Adipocyte (in vitro differentiated cells): ENCODE measurements around the gene COBL.

Experiments used
- DNase-seq: peaks from one replicate; pipeline ENCODE4 v3.0.0-alpha.2; 2015; ENCODE audit warnings: low read depth
- H3K27me3 ChIP-seq: replicated peaks from 2 replicates; pipeline ENCODE4 v1.7.0; 2013; ENCODE audit warnings: mild to moderate bottlenecking, low read length, moderate library complexity; ENCODE audit not compliant: control insufficient read depth, insufficient read depth
- H3K36me3 ChIP-seq: 2 replicates; pipeline ENCODE4 v1.7.0; 2013; ENCODE audit warnings: low read length, mild to moderate bottlenecking, moderate library complexity; ENCODE audit not compliant: control insufficient read depth, insufficient read depth, severe bottlenecking
- H3K4me1 ChIP-seq: 2 replicates; pipeline ENCODE4 v1.7.0; 2013; ENCODE audit warnings: mild to moderate bottlenecking, low read length, moderate library complexity; ENCODE audit not compliant: control insufficient read depth, insufficient read depth
- H3K4me3 ChIP-seq: 2 replicates; pipeline ENCODE4 v1.7.0; 2013; ENCODE audit warnings: mild to moderate bottlenecking, low read length, moderate library complexity
- H3K9ac ChIP-seq: 2 replicates; pipeline ENCODE4 v1.7.0; 2013; ENCODE audit warnings: mild to moderate bottlenecking, low read length, moderate library complexity
- H3K9me3 ChIP-seq: 2 replicates; pipeline ENCODE4 v1.7.0; 2013; ENCODE audit warnings: mild to moderate bottlenecking, low read length, moderate library complexity; ENCODE audit not compliant: control insufficient read depth

The COBL gene

DNA sequence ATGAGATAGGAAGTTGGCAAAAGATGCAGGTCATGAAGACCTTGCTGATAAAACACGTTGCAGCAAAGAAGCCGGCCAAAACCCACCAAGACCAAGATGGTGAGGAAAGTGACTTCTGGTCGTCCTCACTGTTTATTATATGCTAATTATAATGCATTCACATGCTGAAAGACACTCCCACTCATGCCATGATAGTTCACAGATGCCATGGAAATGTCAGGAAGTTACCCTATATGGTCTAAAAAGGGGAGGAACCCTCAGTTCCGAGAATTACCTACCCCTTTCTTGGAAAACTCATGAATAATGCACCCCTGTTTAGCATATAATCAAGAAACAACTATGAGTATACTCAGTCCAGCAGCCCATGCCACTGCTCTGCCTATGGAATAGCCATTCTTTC is 331.5 kb downstream of the COBL start:
- Histone ChIP-seq H3K27me3 (no peaks in the 10 kb centered on the region), H3K9ac (no peak overlapping the region), H3K4me3 (no peak overlapping the region), H3K4me1 (no peaks in the 10 kb centered on the region), H3K36me3 (no peaks in the 10 kb centered on the region), H3K9me3 (no peaks in the 10 kb centered on the region)
- no peak for DNase-seq

- Histone ChIP-seq H3K9ac (no peak overlapping the region), H3K4me3 (no peak overlapping the region), H3K36me3 (no peaks in the 10 kb centered on the region), H3K9me3 (no peaks in the 10 kb centered on the region), H3K4me1 (no peaks in the 10 kb centered on the region), H3K27me3 (no peaks in the 10 kb centered on the region)
- no peak for DNase-seq
These were observed 332.8 kb downstream of the COBL start for GRCh38 chr7:50983850-50984249.

DNA sequence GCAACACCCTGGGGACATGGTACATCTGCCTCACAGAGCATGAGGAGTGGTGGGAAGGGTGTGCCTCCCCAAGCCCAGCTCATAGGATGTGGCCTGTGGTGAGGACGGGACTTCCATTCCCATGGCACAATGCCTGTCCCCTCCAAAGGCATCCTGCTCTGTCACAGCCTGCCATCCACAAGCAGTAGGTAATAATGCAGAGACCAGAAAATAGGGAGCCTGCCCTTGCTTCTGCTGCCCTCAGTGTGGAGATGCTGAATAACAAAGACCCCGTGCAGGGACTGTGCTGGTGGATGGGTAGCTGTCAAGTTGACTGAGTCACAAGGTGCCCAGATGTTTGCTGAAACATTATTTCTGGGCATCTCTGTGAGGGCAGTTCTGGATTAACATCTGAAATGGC is 334.0 kb downstream of the COBL start:
- Histone ChIP-seq H3K36me3 (no peaks in the 10 kb centered on the region), H3K27me3 (no peaks in the 10 kb centered on the region), H3K9ac (no peak overlapping the region), H3K4me3 (no peak overlapping the region), H3K9me3 (peaks cover 2% of the 10 kb centered on the region), H3K4me1 (no peaks in the 10 kb centered on the region)
- DNase-seq, result no peak

DNA sequence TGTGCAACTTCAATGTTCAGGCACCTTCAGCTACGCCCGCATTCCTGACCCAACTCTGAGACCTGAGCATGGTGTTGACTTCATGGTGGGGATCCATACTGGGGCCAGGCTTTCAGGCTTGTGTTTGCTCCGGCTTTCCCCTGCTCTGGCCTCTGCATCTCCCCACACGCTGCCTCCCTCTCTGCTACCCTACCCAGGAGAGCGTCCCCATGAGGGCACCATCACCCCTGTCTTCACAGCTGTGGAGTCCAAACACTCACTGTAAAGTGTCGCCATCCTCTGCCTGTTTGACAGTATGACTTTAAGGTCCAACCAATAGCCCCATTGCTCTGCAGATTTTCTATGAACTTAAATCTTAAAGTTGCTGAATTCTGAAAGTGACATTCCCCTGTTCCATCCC is 334.9 kb downstream of the COBL start:
- peaks cover 3% of the 10 kb centered on the region for H3K9me3 ChIP-seq
- no peaks in the 10 kb centered on the region for H3K36me3 ChIP-seq
- H3K9ac ChIP-seq, result no peak overlapping the region
- H3K27me3 ChIP-seq, result no peaks in the 10 kb centered on the region
- DNase-seq, result no peak
- no peaks in the 10 kb centered on the region for H3K4me1 ChIP-seq
- no peak overlapping the region for H3K4me3 ChIP-seq

- H3K9me3 ChIP-seq, result peaks cover 10% of the 10 kb centered on the region
- no peak for DNase-seq
- no peaks in the 10 kb centered on the region for H3K36me3 ChIP-seq
- no peaks in the 10 kb centered on the region for H3K4me1 ChIP-seq
- no peak overlapping the region for H3K9ac ChIP-seq
- no peak overlapping the region for H3K4me3 ChIP-seq
- no peaks in the 10 kb centered on the region for H3K27me3 ChIP-seq
These were observed 336.2 kb downstream of the COBL start for GRCh38 chr7:50980411-50980810.

DNA sequence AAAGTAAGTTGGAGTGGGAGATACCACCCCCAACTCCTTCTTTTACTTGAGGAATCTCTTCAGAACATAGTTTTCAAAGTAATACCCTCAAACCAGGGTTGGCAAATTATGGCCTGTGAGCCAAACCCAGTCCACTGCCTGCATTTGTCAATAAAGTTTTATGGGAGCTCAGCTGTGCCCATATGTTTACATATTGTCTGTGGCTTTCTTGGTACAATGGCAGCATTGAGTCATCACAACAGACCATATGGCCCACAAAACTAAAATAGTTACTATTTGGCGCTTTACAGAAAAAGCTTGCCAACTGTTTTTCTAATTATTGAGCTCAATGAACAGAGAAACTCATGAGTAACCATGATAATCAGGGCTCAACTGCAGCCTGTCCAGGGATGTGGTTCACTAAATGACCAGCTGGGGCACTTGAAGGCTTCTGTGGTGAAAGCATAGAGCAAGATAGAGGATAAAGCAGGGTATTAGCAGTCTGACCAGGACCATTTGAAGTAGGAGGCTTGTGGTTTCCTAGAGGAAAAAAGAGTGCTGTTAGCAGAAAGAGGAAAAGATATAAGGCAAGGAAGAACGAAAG is 337.9 kb downstream of the COBL start:
- H3K9me3 ChIP-seq, result peaks cover 10% of the 10 kb centered on the region
- H3K4me3 ChIP-seq, result no peak overlapping the region
- no peak overlapping the region for H3K9ac ChIP-seq
- H3K36me3 ChIP-seq, result no peaks in the 10 kb centered on the region
- no peak for DNase-seq
- H3K27me3 ChIP-seq, result no peaks in the 10 kb centered on the region
- H3K4me1 ChIP-seq, result no peaks in the 10 kb centered on the region

GRCh38 chr7:50977421-50977820 is 339.2 kb downstream of the COBL start:
- H3K27me3 ChIP-seq, result peaks cover 4% of the 10 kb centered on the region
- H3K4me3 ChIP-seq, result no peak overlapping the region
- no peak for DNase-seq
- no peak overlapping the region for H3K9ac ChIP-seq
- no peaks in the 10 kb centered on the region for H3K4me1 ChIP-seq
- peaks cover 10% of the 10 kb centered on the region for H3K9me3 ChIP-seq
- no peaks in the 10 kb centered on the region for H3K36me3 ChIP-seq

- Histone ChIP-seq H3K9ac (no peak overlapping the region), H3K27me3 (peaks cover 4% of the 10 kb centered on the region), H3K4me3 (no peak overlapping the region), H3K36me3 (no peaks in the 10 kb centered on the region), H3K4me1 (no peaks in the 10 kb centered on the region), H3K9me3 (peaks cover 10% of the 10 kb centered on the region)
- no peak for DNase-seq
These were observed 340.5 kb downstream of the COBL start for GRCh38 chr7:50976064-50976463.

DNA sequence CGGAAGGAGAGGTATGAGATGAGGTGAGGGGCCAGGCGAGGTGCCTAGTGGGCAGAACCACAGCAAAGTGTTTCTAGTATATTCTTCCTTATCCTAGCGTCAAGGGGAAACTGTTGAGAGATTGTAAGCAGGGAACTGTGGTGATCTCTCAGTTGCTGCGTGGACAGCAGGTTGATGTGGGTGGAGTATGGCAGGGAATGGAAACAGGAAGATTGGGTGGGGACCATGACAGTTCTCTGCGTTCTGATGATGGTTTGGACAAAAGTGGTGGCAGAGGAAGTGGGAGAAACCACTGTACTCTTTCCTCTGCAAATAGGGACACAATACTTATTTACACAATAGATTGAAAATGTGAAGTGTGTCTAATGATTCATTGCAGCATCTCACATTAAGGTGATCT is 342.4 kb downstream of the COBL start:
- Histone ChIP-seq H3K27me3 (peaks cover 4% of the 10 kb centered on the region), H3K9ac (no peak overlapping the region), H3K36me3 (no peaks in the 10 kb centered on the region), H3K4me1 (no peaks in the 10 kb centered on the region), H3K4me3 (no peak overlapping the region), H3K9me3 (peaks cover 10% of the 10 kb centered on the region)
- no peak for DNase-seq

GRCh38 chr7:50973814-50974213 is 342.8 kb downstream of the COBL start:
- Histone ChIP-seq H3K9ac (no peak overlapping the region), H3K4me3 (no peak overlapping the region), H3K4me1 (no peaks in the 10 kb centered on the region), H3K36me3 (no peaks in the 10 kb centered on the region), H3K9me3 (peaks cover 10% of the 10 kb centered on the region), H3K27me3 (peaks cover 4% of the 10 kb centered on the region)
- no peak for DNase-seq

GRCh38 chr7:50970092-50970491 is 346.5 kb downstream of the COBL start:
- no peaks in the 10 kb centered on the region for H3K4me1 ChIP-seq
- no peak overlapping the region for H3K9ac ChIP-seq
- H3K4me3 ChIP-seq, result no peak overlapping the region
- DNase-seq, result no peak
- no peaks in the 10 kb centered on the region for H3K36me3 ChIP-seq
- H3K9me3 ChIP-seq, result peaks cover 9% of the 10 kb centered on the region
- peaks cover 4% of the 10 kb centered on the region for H3K27me3 ChIP-seq
